ENCODE results near the gene SNORC. TPM values are rescaled to one million over a fixed set of nuclear protein-coding genes. Genes with fewer than 3 reads are reported as not detected.

The SNORC gene
- total and polyA plus RNA-seq, 12 donors = 0.35 to 12.5 (median 2.1) TPM; not detected in 1

DNA sequence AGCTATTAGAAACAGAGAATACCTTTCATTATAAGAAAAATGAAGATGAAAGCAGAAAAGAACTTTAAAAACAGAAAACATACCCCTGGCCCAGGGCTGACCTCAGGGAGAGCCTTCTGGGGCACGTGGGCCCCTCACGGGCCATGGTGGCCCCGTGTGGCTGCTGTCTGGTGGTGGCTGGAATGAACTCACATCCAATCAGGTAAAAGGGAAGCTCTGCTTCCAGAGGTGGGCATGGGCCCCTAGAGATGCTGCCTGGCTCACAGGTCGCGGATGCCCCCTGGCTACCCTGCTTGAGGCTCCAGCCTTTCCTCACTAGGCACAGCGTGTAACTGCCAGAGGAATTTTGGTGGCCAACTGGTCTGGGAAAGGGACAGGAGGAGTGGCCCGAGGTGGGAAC lies 16.6 kb downstream of the SNORC start:
- Histone ChIP-seq H3K36me3 (replicated peaks in 1 of 2) (no peaks in the 10 kb centered on the region), H3K4me1 (replicated peaks in 1 of 2) (peaks cover 7 to 11% of the 10 kb centered on the region in 2 donors), H3K27ac (no peak overlapping the region), H3K9me3 (replicated peaks in 1 of 3) (no peaks in the 10 kb centered on the region), H3K4me3 (no peak overlapping the region), H3K27me3 (no peaks in the 10 kb centered on the region)
- intact Hi-C loops (cut with DNase I) = no loop called here
- TF ChIP-seq POLR2A (IDR thresholded peaks at IDR 0.05) (no peak), CTCF (IDR thresholded peaks at IDR 0.05) (no peak)
- 71 to 85% (median 82%) methylated on average over 5 to 7 of the region's 7 CpGs for WGBS, 4 donors
- DNase-seq = no peak

DNA sequence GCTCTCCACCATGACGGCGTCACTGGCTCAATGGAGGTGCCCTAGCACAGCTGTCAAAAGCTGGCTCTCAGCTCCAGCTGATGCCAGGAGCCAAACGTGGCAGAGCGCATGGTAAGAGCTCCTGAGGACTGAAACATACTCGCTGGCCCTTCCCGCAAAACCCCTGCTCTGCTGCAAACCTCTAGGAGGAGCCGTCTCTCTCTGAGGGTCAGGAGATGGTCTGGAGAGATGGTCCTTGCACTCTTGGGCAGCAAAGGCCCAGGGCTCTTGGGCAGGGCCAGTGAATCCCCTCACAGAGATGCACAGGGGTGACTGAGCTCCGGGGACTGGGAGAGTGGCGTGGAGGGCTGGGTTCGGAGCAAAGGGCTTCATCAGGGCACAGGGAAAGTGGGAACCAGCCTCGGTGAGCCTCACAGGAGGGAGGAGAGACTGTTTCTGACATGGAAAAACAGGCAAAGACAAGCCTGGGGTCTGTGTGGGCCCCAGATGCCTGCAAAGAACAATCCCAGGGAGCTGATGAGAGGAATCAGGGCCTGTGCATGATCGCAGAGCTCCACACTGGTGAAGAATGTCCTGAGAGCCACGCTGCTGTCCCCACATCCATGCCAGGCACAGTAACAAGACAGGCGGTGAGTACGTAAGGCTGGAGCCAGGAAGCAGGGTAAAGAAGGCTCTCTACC lies 17.2 kb downstream of the SNORC start:
- Histone ChIP-seq H3K36me3 (replicated peaks in 1 of 2) (no peaks in the 10 kb centered on the region), H3K27me3 (no peaks in the 10 kb centered on the region), H3K27ac (no peak overlapping the region), H3K4me1 (replicated peaks in 1 of 2) (peaks cover 11 to 15% of the 10 kb centered on the region in 2 donors), H3K4me3 (no peak overlapping the region), H3K9me3 (replicated peaks in 1 of 3) (no peaks in the 10 kb centered on the region)
- TF ChIP-seq POLR2A (IDR thresholded peaks at IDR 0.05) (no peak), CTCF (IDR thresholded peaks at IDR 0.05) (no peak)
- intact Hi-C loops (cut with DNase I) = no loop called here
- DNase-seq = no peak
- 79 to 85% (median 85%) methylated on average over 14 to 15 of the region's 15 CpGs for WGBS, 4 donors

GRCh38 chr2:232888099-232888836 lies 18.2 kb downstream of the SNORC start:
- Histone ChIP-seq H3K27ac (no peak overlapping the region), H3K36me3 (replicated peaks in 1 of 2) (no peaks in the 10 kb centered on the region), H3K27me3 (no peaks in the 10 kb centered on the region), H3K9me3 (replicated peaks in 1 of 3) (no peaks in the 10 kb centered on the region), H3K4me3 (no peak overlapping the region), H3K4me1 (replicated peaks in 1 of 2) (peaks cover 11 to 15% of the 10 kb centered on the region in 2 donors)
- no peak for DNase-seq
- intact Hi-C loops (cut with DNase I) = no loop called here
- 79 to 93% (median 86%) methylated on average over 16 to 21 of the region's 21 CpGs for WGBS, 4 donors
- TF ChIP-seq CTCF (IDR thresholded peaks at IDR 0.05) (no peak), POLR2A (IDR thresholded peaks at IDR 0.05) (no peak)

DNA sequence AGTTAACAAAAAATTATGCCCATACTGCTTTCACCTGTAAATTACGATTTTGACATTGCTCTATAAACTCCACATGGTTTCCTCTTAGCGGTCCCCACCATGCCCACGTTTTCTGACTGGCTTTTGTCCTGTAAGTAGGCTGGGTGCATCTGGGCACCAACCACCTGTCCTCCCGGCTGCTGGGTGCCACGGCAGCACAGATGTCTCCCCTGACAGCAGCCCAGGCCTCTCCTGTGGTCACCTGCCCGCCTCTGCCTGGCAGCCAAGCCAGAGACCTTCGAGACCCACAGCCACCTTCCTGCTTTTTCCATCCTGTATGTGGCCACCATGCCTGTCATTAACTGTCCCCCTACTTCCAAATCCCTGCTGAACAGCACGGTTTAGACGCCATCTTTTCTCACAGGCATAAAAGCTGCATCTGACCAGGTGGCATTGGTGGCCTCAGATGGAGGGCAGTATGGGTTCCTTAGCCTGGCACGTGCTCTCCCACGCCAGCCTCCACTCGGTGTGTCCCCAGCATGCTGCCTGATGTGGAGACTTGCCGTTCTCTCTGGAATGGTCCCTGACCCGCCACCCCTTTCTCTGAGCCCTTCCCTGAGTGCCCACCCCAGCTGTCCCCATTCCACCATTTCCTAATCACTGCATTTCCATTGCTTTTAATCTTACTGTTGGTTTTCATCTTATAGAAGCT lies 18.9 kb downstream of the SNORC start:
- TF ChIP-seq POLR2A (IDR thresholded peaks at IDR 0.05) = no peak
- no peak for TF ChIP-seq CTCF (IDR thresholded peaks at IDR 0.05)
- H3K4me1 ChIP-seq (replicated peaks in 1 of 2) = peaks cover 11 to 15% of the 10 kb centered on the region in 2 donors
- no peak overlapping the region for H3K4me3 ChIP-seq
- intact Hi-C loops (cut with DNase I) = no loop called here
- H3K27ac ChIP-seq = no peak overlapping the region
- no peaks in the 10 kb centered on the region for H3K27me3 ChIP-seq
- peak in 2 of 7 donors; percentile 17 to 42 for DNase-seq
- H3K36me3 ChIP-seq (replicated peaks in 1 of 2) = no peaks in the 10 kb centered on the region
- 87 to 89% (median 88%) methylated on average over 12 to 14 of the region's 14 CpGs for WGBS, 4 donors
- H3K9me3 ChIP-seq (replicated peaks in 1 of 3) = no peaks in the 10 kb centered on the region

Measured in adrenal gland (tissue), 12 donors.